UCSD-AML1 (cell line): ENCODE results near the gene COPS8.

Experiments used
- DNase-seq: peaks from one replicate; lab custom pipeline; 2025; ENCODE audit not compliant: unreplicated experiment; lab: John Stamatoyannopoulos, UW

The COPS8 gene

GRCh38 chr2:237064203-237065070, 21.3 kb upstream of the COPS8 start:
- DNase-seq, result no peak

- no peak for DNase-seq
Observed at GRCh38 chr2:237065071-237065377, 20.7 kb upstream of the COPS8 start.

- DNase-seq, result no peak
Observed at GRCh38 chr2:237066396-237066795, 19.3 kb upstream of the COPS8 start.

DNA sequence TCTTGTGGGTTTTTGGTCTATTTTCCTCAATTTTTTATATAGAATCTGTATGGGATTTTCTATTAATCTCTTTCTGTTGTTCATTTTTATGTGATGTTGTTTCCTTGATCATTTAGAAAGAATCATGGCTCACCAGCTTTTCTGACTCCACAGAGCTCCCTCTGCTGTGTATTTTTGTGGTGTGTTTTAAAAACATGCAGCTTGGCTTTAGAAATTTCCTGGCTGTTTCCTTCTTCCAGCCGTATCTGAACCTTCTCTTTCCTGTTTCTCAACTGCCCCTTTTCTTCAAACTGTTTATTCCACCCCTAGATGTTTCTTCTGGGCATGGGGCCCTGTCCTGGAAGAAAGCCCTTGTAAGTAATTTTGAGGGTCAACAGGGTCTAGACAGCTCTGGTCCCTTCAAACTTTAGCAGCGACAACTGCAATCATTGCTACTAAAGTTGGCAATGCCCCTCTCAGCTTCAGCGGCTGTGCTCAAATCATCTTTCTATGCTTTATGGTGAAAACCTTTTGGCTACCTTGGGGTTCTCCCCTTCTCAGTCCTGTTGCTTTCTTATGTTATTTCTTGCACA, 17.6 kb upstream of the COPS8 start:
- no peak for DNase-seq

GRCh38 chr2:237072067-237072931, 13.4 kb upstream of the COPS8 start:
- DNase-seq, result peak; percentile 62

DNA sequence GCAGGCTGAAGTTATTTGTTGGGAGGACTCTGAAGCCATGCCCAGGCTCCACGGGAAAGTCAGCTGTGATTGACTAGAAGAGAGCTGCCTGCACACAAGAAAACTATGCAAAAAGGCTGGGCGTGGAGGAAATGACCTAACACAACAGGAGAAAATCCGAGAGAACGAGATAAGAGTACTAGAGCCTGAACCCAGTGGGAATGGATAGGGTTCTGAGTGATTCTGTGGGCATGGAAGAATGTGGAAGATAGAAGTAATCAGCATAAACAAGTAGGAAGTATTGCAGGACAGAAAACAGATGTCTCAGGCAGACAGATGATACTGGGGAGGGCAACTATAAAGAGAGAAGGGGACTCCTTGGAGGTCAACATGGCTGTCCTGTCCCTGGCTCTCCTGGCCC, 12.1 kb upstream of the COPS8 start:
- no peak for DNase-seq

GRCh38 chr2:237074211-237074993, 11.3 kb upstream of the COPS8 start:
- DNase-seq, result no peak

DNA sequence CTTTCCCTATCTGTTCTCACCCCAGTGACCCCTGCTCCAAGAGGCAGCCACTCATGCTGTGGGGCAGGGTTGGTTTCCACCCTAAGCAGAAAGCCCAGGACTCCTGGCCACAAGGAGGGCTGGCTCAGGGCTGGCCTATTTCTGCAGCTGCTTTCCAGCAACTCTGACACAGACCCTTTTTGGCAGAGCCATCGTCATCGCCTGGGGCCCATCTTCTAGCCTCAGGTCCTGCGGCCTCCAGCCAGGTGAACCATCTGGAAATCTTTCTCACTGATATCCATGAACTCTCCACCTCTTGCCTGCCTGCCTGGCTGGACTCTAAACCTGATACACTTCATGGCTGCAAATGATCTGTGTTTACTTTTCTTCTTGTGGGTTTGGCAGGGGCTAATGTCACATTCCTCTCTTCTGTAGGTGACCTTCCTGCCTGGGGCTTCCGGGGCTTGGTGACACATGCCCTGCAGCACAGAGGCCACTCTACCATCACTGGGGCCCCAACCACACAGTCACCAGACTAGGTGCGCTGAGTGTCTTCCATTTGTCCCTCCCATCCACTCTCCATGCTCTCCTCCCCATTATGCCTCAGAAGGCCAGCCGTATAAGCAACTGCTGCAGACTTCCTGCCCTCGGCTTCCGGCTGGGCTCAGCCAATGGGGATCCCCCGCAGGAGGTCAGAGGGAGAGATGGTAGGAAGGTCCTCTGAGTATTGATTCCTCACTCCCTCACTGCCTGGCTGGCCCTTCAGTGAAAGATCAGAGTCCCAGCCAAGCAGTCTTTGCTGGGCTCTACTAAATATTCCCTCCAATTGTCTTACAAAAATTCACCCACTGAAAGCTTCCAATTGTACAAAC, 9.7 kb upstream of the COPS8 start:
- DNase-seq, result no peak

DNA sequence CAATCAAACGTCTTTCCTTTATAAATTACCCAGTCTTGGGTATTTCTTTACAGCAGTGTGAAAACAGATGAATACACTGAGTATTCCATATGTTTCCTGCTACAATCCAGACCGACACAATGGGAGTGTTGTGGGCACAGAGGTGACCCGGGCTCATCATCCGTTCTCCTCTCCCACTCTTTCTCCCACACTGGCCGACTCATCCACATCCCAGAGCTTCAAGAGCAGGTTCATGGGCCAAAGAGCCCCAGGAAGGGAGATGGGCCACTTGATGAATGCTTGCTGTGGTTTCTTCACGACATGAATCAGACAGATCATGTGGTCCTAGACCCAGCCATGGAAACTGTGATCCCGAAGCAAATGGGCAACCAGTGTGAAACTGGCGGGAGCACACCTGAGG, 4.1 kb upstream of the COPS8 start:
- DNase-seq, result no peak

- DNase-seq, result no peak
Observed at GRCh38 chr2:237083026-237083425, 2.7 kb upstream of the COPS8 start.

- DNase-seq, result no peak
Observed at GRCh38 chr2:237084444-237084843, 1.2 kb upstream of the COPS8 start.

DNA sequence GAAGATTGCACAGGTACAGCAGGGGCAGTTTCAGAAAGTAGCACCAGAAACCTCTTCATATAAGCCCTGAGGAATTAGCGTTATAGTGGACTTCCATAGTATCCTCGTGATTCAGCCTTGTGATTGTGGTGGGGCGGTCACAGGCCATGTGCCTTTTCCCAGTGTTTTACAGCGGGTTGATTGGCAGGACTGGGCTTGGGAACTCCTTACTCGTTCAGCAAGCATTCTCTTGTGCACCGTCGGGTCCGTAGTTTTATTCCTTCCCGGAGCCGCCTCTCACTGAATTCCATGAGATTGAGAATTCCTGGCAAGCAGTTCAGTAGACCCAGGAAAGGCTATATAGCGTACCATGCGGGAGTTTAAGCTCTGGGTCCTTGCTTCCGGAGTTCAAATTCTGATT, 5.2 kb downstream of the COPS8 start:
- DNase-seq, result no peak

GRCh38 chr2:237091779-237092436, 6.2 kb downstream of the COPS8 start:
- DNase-seq, result no peak

DNA sequence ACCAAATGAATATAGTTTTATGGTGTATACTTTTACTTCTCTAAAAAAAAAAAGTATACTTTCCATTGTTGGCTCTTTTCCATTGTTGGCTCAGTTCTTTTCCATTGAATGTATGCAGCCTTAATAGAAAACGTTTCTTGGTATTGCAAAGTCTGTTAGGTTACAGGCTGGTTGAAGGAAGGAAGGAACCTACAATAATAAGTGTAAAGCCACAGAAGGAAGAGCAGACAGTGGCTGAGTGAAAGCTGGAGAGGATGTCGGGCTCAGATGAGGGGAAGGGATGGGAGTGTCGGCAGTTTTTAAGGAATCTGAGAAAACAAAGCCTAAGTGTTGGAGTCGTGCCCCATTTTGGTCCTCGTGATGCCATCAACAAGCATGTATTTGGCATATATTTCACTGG, 6.8 kb downstream of the COPS8 start:
- DNase-seq, result no peak

GRCh38 chr2:237092920-237093781, 7.5 kb downstream of the COPS8 start:
- DNase-seq, result no peak

GRCh38 chr2:237096201-237096600, 10.5 kb downstream of the COPS8 start:
- no peak for DNase-seq

- no peak for DNase-seq
Observed at GRCh38 chr2:237096911-237097310, 11.2 kb downstream of the COPS8 start.

- DNase-seq, result no peak
Observed at GRCh38 chr2:237097326-237097910, 11.7 kb downstream of the COPS8 start.
